22Rv1 (cell line): ENCODE data around the gene DDR1.

Experiments used
- H3K27ac ChIP-seq: fragments of 450-650 bp; 2 replicates; pipeline ENCODE4 v1.5.1; 2017
- CTCF ChIP-seq: fragments of 450-650 bp; IDR thresholded peaks from 2 replicates; pipeline ENCODE4 v1.5.1; 2017; ENCODE audit warnings: mild to moderate bottlenecking
- ZFX ChIP-seq: fragments of 450-650 bp; IDR thresholded peaks from 2 replicates; pipeline ENCODE4 v1.6.1; 2017; ENCODE audit warnings: antibody characterized with exemption, borderline replicate concordance

DDR1 gene

DNA sequence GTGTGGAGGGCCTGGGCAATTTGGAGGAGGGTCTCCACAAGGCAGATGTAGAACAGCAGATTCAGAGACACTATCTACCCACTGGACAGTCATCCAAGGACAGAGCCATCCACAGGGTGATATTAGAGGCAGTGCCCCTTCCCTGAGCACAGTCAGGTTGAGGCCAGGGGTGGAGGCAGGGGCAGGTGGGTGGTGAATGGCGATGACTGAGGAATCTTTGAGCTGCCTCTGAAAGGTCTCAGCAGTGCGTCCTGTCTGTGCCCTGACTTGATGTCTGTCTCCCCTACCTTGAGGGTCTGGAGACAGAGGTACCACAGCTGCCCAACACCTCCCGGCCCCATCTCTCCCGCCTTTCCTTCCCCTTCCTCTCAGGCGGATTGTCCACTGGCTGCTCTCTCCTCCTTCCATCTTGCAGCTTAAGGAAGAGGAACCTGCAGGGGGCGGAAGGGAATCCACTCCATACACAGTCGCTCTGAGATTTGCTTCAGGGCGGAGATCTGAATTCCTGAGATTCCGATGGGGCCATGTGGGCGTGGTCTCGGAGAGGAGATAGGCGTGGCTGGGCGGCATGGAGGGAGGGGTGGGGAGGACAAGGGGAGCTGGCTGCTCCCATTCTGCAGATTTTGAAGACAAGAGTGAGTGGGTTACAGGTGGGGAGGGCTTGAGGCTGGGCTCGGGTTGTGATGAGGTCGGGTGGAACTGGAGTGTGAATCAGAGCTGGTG is 58.2 kb downstream of the DDR1 start:
- no peak for TF ChIP-seq ZFX
- peak; percentile 77 for TF ChIP-seq CTCF
- H3K27ac ChIP-seq = no peak overlapping the region

- TF ChIP-seq CTCF (no peak), ZFX (no peak)
- H3K27ac ChIP-seq = no peak overlapping the region
Measured at GRCh38 chr6:30944051-30944450, 59.7 kb downstream of the DDR1 start.

DNA sequence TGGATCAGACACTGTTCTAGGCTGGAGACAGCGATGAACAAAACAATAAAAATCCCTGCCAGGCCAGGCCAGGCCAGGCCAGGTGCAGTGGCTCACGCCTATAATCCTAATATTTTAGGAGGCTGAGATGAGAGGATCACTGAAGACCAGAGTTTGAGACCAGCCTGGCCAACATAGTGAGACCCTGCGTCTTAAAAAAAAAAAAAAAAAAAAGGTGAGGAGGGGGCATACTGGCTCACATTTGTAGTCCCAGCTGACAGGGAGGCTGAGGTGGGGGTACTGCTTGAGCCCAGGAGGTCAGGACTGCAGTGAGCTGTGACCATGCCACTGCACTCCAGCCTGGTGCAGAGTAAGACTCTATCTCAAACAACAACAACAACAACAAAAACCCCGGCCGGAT is 61.0 kb downstream of the DDR1 start:
- no peak overlapping the region for H3K27ac ChIP-seq
- no peak for TF ChIP-seq ZFX
- no peak for TF ChIP-seq CTCF

DNA sequence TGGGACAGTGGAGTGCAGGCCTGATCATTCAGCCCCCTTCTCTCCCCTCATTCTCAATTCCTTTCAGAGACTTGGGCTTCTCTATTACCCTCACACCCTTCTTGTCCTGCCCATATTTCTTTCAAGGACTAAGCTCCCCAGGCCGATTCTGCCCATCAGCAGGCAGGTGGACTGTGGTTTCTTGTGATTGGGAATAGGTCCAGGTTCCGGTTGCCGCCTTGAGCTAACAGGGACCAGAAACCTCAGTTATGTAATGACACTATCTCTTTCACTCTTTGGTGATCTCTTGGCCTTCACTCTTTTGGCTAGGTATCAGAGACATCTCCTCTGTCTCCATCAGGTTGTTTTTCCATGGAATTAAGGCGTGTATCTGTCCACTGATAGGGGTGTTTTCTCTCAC is 62.9 kb downstream of the DDR1 start:
- no peak for TF ChIP-seq CTCF
- no peak for TF ChIP-seq ZFX
- no peak overlapping the region for H3K27ac ChIP-seq

DNA sequence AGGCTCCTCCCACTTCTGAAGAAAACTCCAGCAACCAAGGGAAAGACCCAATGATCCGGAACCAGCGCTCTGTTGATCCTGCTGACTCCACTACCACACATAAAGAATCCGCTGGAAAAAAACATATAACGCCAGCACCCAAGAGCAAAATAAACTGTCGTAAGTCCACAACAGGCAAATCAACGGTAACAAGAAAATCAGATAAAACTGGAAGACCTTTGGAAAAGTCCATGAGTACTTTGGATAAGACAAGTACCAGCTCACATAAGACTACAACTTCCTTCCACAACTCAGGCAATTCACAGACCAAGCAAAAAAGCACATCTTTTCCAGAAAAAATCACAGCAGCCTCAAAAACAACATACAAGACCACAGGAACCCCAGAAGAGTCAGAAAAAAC is 64.5 kb downstream of the DDR1 start:
- H3K27ac ChIP-seq = no peak overlapping the region
- no peak for TF ChIP-seq ZFX
- TF ChIP-seq CTCF = no peak
